ENCODE results near the gene BCL2L13.

BCL2L13 gene

DNA sequence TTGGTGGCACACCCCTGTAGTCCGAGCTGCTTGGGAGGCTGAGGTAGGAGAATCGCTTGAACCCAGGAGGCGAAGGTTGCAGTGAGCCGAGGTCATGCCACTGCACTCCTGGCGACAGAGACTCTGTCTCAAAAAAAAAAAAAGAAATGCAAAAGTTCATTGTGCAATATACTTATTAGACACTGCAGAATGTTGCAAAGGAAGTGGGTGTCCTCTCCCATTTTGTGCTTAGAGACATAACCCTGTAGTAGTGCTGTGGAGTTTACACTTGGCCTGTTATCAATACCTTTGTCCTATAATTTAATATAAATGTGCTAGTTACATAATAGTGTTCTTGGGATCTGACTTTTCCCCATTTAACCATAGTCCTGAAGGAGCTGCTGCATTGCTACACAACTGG lies 9.4 kb downstream of the BCL2L13 start:
- no peak overlapping the region for H3K4me3 ChIP-seq (ENCODE audit: low read depth, low read length)
- no peak overlapping the region for H3K9ac ChIP-seq
- TF ChIP-seq, protein P1, sequence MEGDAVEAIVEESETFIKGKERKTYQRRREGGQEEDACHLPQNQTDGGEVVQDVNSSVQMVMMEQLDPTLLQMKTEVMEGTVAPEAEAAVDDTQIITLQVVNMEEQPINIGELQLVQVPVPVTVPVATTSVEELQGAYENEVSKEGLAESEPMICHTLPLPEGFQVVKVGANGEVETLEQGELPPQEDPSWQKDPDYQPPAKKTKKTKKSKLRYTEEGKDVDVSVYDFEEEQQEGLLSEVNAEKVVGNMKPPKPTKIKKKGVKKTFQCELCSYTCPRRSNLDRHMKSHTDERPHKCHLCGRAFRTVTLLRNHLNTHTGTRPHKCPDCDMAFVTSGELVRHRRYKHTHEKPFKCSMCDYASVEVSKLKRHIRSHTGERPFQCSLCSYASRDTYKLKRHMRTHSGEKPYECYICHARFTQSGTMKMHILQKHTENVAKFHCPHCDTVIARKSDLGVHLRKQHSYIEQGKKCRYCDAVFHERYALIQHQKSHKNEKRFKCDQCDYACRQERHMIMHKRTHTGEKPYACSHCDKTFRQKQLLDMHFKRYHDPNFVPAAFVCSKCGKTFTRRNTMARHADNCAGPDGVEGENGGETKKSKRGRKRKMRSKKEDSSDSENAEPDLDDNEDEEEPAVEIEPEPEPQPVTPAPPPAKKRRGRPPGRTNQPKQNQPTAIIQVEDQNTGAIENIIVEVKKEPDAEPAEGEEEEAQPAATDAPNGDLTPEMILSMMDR (IDR thresholded peaks at IDR 0.05) = no peak
- no peak overlapping the region for H3K4me2 ChIP-seq (ENCODE audit: low read length)
- no peaks in the 10 kb centered on the region for H3K27me3 ChIP-seq (ENCODE audit: control insufficient read depth, insufficient read depth, low read length)
- no peaks in the 10 kb centered on the region for H3K4me1 ChIP-seq
- H3K79me2 ChIP-seq = peaks cover 9% of the 10 kb centered on the region
- no peak overlapping the region for H2AFZ ChIP-seq
- no peaks in the 10 kb centered on the region for H3K9me3 ChIP-seq (ENCODE audit: control insufficient read depth, low read length)
- H3K36me3 ChIP-seq (ENCODE audit: control insufficient read depth, insufficient read depth, low read length) = no peaks in the 10 kb centered on the region
- no peak overlapping the region for H3K27ac ChIP-seq

DNA sequence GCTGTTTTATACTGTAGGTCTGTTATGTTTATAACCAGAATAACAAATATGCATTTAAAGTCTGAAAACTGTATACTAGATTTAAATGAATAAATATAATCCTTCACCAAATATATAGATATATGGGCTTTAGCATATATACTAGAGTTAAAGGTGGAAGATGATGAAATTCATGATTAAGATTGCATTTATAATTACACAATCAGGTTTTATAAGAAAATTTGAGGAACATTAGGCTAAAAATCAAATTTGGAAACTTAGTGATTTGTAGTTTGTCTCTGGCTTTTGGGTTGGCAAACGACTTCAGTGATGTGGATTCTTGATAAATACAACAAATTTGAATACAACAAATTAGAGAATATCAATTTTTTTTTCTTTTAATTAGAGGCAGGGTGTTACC lies 10.0 kb downstream of the BCL2L13 start:
- Histone ChIP-seq H3K79me2 (peaks cover 11% of the 10 kb centered on the region), H3K27me3 (ENCODE audit: control insufficient read depth, insufficient read depth, low read length) (no peaks in the 10 kb centered on the region), H3K36me3 (ENCODE audit: control insufficient read depth, insufficient read depth, low read length) (no peaks in the 10 kb centered on the region), H3K9ac (no peak overlapping the region), H3K4me1 (no peaks in the 10 kb centered on the region), H3K27ac (no peak overlapping the region), H3K4me3 (ENCODE audit: low read depth, low read length) (no peak overlapping the region), H3K4me2 (ENCODE audit: low read length) (no peak overlapping the region), H3K9me3 (ENCODE audit: control insufficient read depth, low read length) (no peaks in the 10 kb centered on the region), H2AFZ (no peak overlapping the region)
- TF ChIP-seq, protein P1 (IDR thresholded peaks at IDR 0.05) = no peak

DNA sequence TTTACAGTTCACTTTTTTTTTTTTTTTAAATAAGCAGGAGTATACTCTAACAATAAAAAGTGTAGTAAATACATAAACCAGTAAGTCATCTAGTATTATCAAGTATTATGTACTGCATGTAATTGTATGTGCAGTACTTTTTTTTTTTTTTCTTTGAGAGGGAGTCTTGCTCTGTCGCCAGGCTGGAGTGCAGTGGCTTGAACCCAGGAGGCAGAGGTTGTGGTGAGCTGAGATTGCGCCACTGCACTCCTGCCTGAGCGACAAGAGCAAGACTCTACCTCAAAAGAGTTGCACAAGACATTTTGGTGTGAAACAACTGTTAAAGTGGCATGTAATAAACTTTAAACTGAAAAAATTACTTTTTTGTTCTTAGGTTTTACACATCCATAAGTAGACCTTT lies 16.7 kb downstream of the BCL2L13 start:
- H3K9ac ChIP-seq = no peak overlapping the region
- H3K36me3 ChIP-seq (ENCODE audit: control insufficient read depth, insufficient read depth, low read length) = no peaks in the 10 kb centered on the region
- H3K4me1 ChIP-seq = no peaks in the 10 kb centered on the region
- no peak overlapping the region for H3K27ac ChIP-seq
- no peak overlapping the region for H3K4me3 ChIP-seq (ENCODE audit: low read depth, low read length)
- H3K9me3 ChIP-seq (ENCODE audit: control insufficient read depth, low read length) = no peaks in the 10 kb centered on the region
- H3K27me3 ChIP-seq (ENCODE audit: control insufficient read depth, insufficient read depth, low read length) = no peaks in the 10 kb centered on the region
- H3K79me2 ChIP-seq = peaks cover 6% of the 10 kb centered on the region
- TF ChIP-seq, protein P1 (IDR thresholded peaks at IDR 0.05) = no peak
- H2AFZ ChIP-seq = no peak overlapping the region
- no peak overlapping the region for H3K4me2 ChIP-seq (ENCODE audit: low read length)

DNA sequence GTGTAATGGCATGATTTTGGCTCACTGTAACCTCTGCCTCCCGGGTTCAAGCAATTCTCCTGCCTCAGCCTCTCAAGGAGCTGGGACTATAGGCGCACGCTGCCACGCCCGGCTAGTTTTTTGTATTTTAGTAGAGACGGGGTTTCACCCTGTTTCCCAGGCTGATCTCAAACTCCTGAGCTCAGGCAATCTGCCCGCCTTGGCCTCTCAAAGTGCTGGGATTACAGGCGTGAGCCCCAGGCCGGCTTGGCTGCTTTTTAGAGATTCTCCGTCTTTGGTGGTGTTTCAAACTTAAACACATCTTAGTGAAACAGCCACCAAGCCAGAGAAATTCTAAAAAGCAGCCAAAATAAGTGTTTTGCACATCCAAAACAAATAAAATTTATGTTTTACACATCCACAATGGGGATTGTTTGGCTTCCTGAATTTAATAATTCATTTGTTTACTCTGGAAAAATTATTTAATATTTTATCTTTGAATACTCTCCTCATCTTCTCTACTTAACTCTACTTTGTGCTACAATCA lies 18.4 kb downstream of the BCL2L13 start:
- H3K4me2 ChIP-seq (ENCODE audit: low read length) = no peak overlapping the region
- no peak overlapping the region for H3K4me3 ChIP-seq (ENCODE audit: low read depth, low read length)
- H3K27ac ChIP-seq = no peak overlapping the region
- no peak overlapping the region for H2AFZ ChIP-seq
- H3K9me3 ChIP-seq (ENCODE audit: control insufficient read depth, low read length) = no peaks in the 10 kb centered on the region
- H3K9ac ChIP-seq = no peak overlapping the region
- no peaks in the 10 kb centered on the region for H3K27me3 ChIP-seq (ENCODE audit: control insufficient read depth, insufficient read depth, low read length)
- TF ChIP-seq, protein P1 (IDR thresholded peaks at IDR 0.05) = no peak
- H3K4me1 ChIP-seq = no peaks in the 10 kb centered on the region
- H3K79me2 ChIP-seq = peaks cover 2% of the 10 kb centered on the region
- H3K36me3 ChIP-seq (ENCODE audit: control insufficient read depth, insufficient read depth, low read length) = no peaks in the 10 kb centered on the region

DNA sequence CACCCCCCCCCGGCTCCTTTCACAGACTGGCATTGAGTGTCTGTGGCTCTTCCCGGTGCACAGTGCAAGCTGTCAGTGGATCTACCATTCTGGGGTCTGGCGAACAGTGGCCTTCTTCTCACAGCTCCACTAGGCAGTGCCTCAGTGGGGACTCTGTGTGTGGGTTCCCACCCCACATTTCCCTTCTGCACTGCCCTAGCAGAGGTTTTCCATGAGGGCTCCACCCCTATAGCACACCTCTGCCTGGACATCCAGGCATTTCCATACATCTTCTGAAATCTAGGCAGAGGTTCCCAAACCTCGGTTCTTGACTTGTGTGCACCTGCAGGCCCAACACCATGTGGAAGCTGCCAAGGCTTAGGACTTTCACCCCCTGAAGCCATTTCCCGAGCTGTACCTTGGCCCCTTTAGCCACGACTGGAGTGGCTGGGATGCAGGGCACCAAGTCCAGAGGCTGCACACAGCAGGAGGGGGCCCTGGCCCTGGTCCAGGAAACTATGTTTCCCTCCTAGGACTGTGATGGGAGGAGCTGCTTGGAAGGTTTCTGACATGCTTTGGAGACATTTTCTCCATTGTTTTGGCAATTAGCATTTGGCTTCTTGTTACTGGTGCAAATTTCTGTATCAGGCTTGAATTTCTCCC lies 26.0 kb downstream of the BCL2L13 start:
- TF ChIP-seq, protein P1 (IDR thresholded peaks at IDR 0.05) = no peak
- no peak overlapping the region for H3K4me2 ChIP-seq (ENCODE audit: low read length)
- H3K4me1 ChIP-seq = no peaks in the 10 kb centered on the region
- no peak overlapping the region for H3K27ac ChIP-seq
- H3K36me3 ChIP-seq (ENCODE audit: control insufficient read depth, insufficient read depth, low read length) = no peaks in the 10 kb centered on the region
- H3K9ac ChIP-seq = no peak overlapping the region
- H3K79me2 ChIP-seq = peaks cover 9% of the 10 kb centered on the region
- H2AFZ ChIP-seq = no peak overlapping the region
- no peak overlapping the region for H3K4me3 ChIP-seq (ENCODE audit: low read depth, low read length)
- no peaks in the 10 kb centered on the region for H3K27me3 ChIP-seq (ENCODE audit: control insufficient read depth, insufficient read depth, low read length)
- H3K9me3 ChIP-seq (ENCODE audit: control insufficient read depth, low read length) = no peaks in the 10 kb centered on the region
